Lung (tissue), 12 donors: ENCODE measurements around the gene TMEM161A. TPM values are rescaled to one million over a fixed set of nuclear protein-coding genes. Genes with fewer than 3 reads are reported as not detected.

ENCODE experiments used
- ATAC-seq: fragments of 200-7000 bp; cut with Tn5 transposase; one replicate; pipeline ENCODE4 v1.9.1; 2020; ENCODE audit warnings: moderate number of reproducible peaks; ENCODE audit not compliant: insufficient read depth, low FRiP score
- DNase-seq, 3 donors: peaks; one replicate each; pipeline ENCODE4 v3.0.0-alpha.2; 2013 to 2017
- H3K27ac ChIP-seq, 2 donors: one replicate each; pipeline ENCODE4 v1.5.1; 2013; ENCODE audit warnings: mild to moderate bottlenecking in 2 of 2, moderate library complexity in 2 of 2, control low read depth in 1 of 2, inconsistent platforms in 1 of 2, low read depth in 1 of 2, low read length in 1 of 2
- H3K27me3 ChIP-seq, 3 donors: one replicate each; pipeline ENCODE4 v1.5.1; 2013; ENCODE audit warnings: low read length in 2 of 3; ENCODE audit not compliant: control insufficient read depth in 3 of 3, insufficient read depth in 3 of 3
- H3K36me3 ChIP-seq, 4 donors: one replicate each; pipeline ENCODE4 v1.5.1; 2013; ENCODE audit warnings: low read length in 4 of 4, mild to moderate bottlenecking in 1 of 4, moderate library complexity in 1 of 4; ENCODE audit not compliant: control insufficient read depth in 4 of 4, insufficient read depth in 4 of 4
- H3K4me1 ChIP-seq, 5 donors: one replicate each; pipeline ENCODE4 v1.5.1; 2013; ENCODE audit warnings: low read length in 5 of 5, mild to moderate bottlenecking in 2 of 5, moderate library complexity in 1 of 5; ENCODE audit not compliant: control insufficient read depth in 5 of 5, insufficient read depth in 5 of 5
- H3K4me3 ChIP-seq: one replicate; pipeline ENCODE4 v1.5.1; 2013; ENCODE audit warnings: mild to moderate bottlenecking, control low read depth, moderate library complexity
- H3K9ac ChIP-seq, 2 donors: one replicate each; pipeline ENCODE4 v1.5.1; 2013; ENCODE audit warnings: low read length in 2 of 2, control low read depth in 1 of 2; ENCODE audit not compliant: insufficient read depth in 1 of 2
- H3K9me3 ChIP-seq, 4 donors: one replicate each; pipeline ENCODE4 v1.5.1; 2013; ENCODE audit warnings: low read length in 3 of 4, mild to moderate bottlenecking in 1 of 4, moderate library complexity in 1 of 4; ENCODE audit not compliant: control insufficient read depth in 4 of 4, insufficient read depth in 3 of 4
- CTCF ChIP-seq: IDR thresholded peaks from 2 replicates; pipeline ENCODE4 v1.5.1; 2012; ENCODE audit warnings: mild to moderate bottlenecking; ENCODE audit errors: control extremely low read depth, extremely low read depth
- WGBS, 2 donors: extraction: QIAGEN DNeasy Blood & Tissue Kit; methylation state at CpG; one replicate each; pipeline ENCODE4 v1.1.7; 2013; 5-methylcytosine and 5-hydroxymethylcytosine counted together
- polyA plus RNA-seq, 2 donors: library from polyadenylated mRNA; stranded (reverse); fragments of 200-250 nt; gene quantifications; one replicate each; pipeline ENCODE4 v1.2.1, GENCODE V29; 2013
- total RNA-seq, 2 donors: library from RNA; depleted of rRNA in 1 of 2; stranded (reverse); fragments of >200 nt in 1 of 2; gene quantifications; one replicate each; pipeline ENCODE4 v1.2.1, GENCODE V29; 2014 to 2021
- donor health status: control.
- donor health status: control.
- donor health status: Bipolar disorder and iron deficiency.
- donor health status: healthy.
- donor health status: DM: yes; HTN: yes; CAD: no.

The TMEM161A gene
- total and polyA plus RNA-seq, 4 donors: 18.1 to 32.2 (median 23.1) TPM

GRCh38 chr19:19171821-19172532 is 33.7 kb upstream of the TMEM161A start:
- no peak overlapping the region for H3K9ac ChIP-seq
- peaks cover 0 to 5% (median 3%) of the 10 kb centered on the region in 4 donors for H3K36me3 ChIP-seq
- no peaks in the 10 kb centered on the region for H3K27me3 ChIP-seq
- H3K9me3 ChIP-seq: no peaks in the 10 kb centered on the region
- H3K4me3 ChIP-seq: no peak overlapping the region
- no peak overlapping the region for H3K27ac ChIP-seq
- no peak for ATAC-seq
- no peak for TF ChIP-seq CTCF
- peak; percentile 12 to 46 (median 24) for DNase-seq
- WGBS, 2 donors: 48 to 64% methylated on average over 7 to 8 of the region's 8 CpGs
- H3K4me1 ChIP-seq: peaks cover 0 to 11% (median 0%) of the 10 kb centered on the region in 5 donors

- H3K9ac ChIP-seq: no peak overlapping the region
- no peak for TF ChIP-seq CTCF
- peak in 2 of 3 donors; percentile 14 to 22 for DNase-seq
- H3K36me3 ChIP-seq: peaks cover 0 to 5% (median under 1%) of the 10 kb centered on the region in 4 donors
- WGBS, 2 donors: 77 to 89% methylated on average over 6 of the region's 6 CpGs
- H3K27me3 ChIP-seq: no peaks in the 10 kb centered on the region
- H3K27ac ChIP-seq: no peak overlapping the region
- H3K4me1 ChIP-seq: peaks cover 0 to 11% (median 0%) of the 10 kb centered on the region in 5 donors
- ATAC-seq: no peak
- H3K9me3 ChIP-seq: no peaks in the 10 kb centered on the region
- no peak overlapping the region for H3K4me3 ChIP-seq
These were observed 32.8 kb upstream of the TMEM161A start for GRCh38 chr19:19170873-19171672.

GRCh38 chr19:19170053-19170872 is 32.0 kb upstream of the TMEM161A start, which contains the start of gene MEF2B:
TSS of gene MEF2B (minus strand) at chr19:19170263. CDS start at chr19:19150735, 19,528 bp downstream.
- H3K27me3 ChIP-seq: no peaks in the 10 kb centered on the region

More at GRCh38 chr19:19170053-19170872, 32.0 kb upstream of the TMEM161A start, which contains the start of gene MEF2B:
- Histone ChIP-seq H3K4me3 (no peak within 1 kb of the TSS), H3K9me3 (no peaks in the 10 kb centered on the region), H3K4me1 (peaks cover 0 to 11% (median 0%) of the 10 kb centered on the region in 5 donors), H3K27ac (no peak within 1 kb of the TSS), H3K36me3 (peaks cover 0 to 5% (median 0%) of the 10 kb centered on the region in 4 donors), H3K9ac (no peak within 1 kb of the TSS)
- DNase-seq (peak; percentile 42 to 70 (median 61)), ATAC-seq (peak; percentile 85)
- WGBS, 2 donors: 10 to 17% methylated on average over 55 to 56 of the region's 56 CpGs
- no peak for TF ChIP-seq CTCF
